ENCODE data around the gene MBNL3. TPM values are rescaled to one million over a fixed set of nuclear protein-coding genes. Genes with fewer than 3 reads are reported as not detected.

Gene MBNL3, protein sequence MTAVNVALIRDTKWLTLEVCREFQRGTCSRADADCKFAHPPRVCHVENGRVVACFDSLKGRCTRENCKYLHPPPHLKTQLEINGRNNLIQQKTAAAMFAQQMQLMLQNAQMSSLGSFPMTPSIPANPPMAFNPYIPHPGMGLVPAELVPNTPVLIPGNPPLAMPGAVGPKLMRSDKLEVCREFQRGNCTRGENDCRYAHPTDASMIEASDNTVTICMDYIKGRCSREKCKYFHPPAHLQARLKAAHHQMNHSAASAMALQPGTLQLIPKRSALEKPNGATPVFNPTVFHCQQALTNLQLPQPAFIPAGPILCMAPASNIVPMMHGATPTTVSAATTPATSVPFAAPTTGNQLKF
- 3.0 and 4.7 TPM in 2 replicates for total RNA-seq (2014; rRNA removed; shearing (Covaris generic))

DNA sequence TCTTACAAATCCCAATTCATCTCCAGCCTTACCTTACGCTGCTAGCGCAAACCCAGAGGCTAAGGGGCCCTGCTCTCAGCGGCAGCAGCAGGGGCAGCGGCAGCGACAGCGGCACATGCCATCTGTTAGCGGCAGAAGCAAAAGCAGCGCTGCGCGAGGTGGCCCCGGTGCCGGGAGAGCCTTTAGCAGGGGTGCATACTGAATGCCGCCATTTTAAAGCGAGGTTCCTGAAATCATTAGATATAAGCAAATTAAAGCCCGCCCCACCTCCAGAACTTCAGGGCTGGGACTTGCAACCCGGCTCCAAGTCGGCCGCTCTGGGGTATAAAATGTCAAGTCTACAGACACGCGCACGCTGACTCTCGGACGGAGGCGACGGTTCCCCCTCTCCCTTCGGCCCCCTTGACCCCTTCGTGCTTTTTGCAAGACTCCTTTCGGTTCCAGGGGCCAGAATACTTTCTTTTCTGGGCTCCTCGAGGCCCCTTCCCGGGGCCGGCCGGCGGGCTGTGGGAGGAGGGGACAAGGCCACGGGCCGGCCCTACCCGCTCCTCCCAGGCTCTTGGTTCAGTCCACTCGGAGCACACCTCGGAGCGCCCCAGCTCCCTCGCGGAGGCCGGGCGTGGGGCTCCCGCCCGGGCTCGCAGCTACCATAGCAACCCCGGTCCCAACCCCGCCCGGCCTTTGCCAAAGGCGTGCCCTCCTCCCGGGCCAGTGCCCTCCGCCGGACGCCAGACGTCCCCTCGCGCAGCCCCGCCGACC, at the start of gene MBNL3:
MBNL3 (minus strand) TSS at position 220 of the 759 bp plus-strand sequence. CDS start 49,427 bp downstream, outside the sequence.
- peak; percentile 66 for DNase-seq (ENCODE audit: low read depth)

DNA sequence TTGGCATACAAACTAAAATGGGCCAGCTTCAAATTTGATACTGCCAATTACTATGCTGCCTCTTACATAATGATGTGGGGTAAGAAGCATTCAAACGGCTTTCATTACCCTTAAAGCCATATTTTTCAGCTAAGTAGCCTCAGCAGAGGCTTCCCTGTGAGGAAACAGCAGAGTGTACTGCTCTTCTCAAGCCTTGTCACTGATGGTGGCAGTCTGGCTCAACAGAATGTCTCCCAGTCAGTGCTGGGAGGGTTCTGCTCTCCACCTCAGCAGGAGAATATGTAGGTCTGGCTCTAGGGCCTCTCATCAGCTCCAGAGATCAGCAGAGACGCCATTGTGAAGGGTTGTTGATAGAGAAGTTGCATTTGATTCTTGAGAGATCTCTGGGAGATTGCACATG, 44.6 kb upstream of the MBNL3 start:
- DNase-seq (ENCODE audit: low read depth), result no peak

DNA sequence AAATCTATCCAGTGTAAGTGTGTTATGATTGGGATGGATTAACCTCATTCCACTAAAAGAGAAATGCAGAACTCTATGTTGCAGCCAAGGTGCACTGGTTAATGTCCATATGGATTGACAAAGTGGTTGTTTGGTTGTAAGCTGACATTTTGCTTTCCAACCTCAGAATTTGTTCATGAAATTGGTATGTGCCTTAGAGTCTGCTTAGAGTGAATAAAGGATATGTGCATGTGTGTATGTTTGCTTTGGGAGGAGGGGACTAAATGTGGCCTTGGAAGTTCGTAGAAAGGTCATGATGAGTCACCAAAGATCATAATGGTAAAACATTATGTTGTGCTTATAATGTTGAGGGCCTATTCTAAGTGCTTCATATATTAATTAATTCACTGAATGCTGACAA, 44.1 kb upstream of the MBNL3 start:
- peak; percentile 13 for DNase-seq (ENCODE audit: low read depth)

DNA sequence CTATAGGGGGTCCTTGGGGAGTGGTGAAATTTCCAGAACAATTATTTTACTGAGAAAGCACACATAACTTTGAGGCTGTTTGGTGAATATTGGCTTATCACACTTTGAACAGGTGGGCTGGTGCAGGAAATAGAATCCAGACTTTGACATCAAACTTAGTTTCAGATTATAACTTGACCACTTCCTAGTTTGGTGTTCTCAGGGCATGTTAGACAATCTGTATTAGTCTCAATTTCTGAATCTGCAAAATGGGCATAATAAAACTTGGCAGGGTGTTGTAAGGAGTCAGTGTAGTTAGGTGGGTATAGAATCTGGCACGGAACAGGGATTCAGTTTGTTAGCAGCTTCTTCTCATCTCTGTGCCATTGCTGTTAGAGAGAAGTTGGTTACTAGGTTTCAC, 43.3 kb upstream of the MBNL3 start:
- DNase-seq (ENCODE audit: low read depth), result no peak

DNA sequence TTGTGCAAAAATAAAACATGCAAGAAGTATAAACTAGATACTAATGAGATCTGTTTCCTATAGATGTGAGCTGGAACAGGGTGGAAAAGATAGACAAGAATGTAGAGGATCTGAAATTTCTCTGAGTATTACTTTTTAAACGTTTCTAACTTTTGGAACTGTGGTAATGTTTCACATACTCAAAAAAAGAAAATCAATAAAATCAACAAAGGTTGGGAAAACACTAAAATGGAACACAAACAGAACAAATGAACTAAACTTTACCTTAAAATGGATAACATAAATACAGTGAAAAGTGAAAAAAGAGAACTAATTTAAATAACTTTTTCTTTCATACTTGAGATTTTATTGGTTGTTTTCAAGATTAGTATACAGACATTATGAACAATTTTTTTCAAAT, 32.0 kb upstream of the MBNL3 start:
- DNase-seq (ENCODE audit: low read depth), result no peak

DNA sequence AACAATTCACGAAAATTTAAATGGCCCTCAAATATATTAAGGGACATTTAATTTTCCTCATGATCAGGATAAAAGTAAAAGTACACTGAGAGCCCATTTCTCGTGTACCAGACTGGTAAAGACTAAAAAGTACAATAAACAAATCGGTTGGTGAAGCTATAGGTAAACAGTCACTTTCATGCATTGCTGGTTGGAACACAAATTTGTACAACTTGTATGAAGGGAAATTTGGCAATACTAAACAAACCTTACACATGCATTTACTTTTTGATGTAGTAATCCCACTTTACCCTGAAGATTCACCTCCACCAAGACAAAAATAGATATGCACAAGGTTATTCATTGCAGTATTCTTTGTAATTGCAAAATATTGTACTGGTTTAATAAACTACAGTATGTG, 31.4 kb upstream of the MBNL3 start:
- DNase-seq (ENCODE audit: low read depth), result no peak

DNA sequence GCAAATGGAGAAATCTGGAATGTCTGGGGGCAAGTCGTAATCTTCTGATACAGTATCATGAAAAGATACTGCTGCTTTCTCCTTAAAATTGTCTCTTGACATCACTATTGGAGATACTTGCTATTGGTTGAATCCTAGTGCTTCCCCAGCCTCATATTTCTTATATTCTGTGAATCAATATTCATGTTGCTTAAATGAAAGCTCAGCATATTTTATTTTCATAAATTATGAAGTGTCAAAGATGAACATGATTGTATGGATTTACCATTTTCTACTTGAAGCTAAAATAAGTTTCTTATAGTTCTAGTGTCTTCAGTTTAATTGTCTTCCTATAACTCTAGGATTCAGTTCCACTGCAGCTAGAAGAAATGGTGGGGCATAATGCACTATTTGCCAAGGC, 29.6 kb upstream of the MBNL3 start:
- DNase-seq (ENCODE audit: low read depth), result no peak

DNA sequence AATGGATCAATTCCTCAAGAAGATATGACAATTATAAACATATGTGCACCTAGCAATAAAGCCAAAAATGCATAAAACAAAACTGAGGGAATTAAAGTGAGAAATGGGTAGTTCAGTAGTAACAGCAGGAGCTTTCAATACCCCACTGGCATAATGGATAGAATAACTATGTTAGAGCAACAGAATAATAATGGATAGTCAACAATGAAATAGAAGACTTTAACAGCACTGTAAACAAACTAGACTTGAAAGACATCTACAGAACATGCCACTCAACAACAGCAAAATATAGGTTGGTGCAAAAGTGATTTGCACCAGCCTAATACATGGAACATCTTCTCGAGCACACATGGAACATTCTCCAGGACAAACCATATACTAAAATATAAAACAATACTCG, 20.0 kb upstream of the MBNL3 start:
- DNase-seq (ENCODE audit: low read depth), result no peak

DNA sequence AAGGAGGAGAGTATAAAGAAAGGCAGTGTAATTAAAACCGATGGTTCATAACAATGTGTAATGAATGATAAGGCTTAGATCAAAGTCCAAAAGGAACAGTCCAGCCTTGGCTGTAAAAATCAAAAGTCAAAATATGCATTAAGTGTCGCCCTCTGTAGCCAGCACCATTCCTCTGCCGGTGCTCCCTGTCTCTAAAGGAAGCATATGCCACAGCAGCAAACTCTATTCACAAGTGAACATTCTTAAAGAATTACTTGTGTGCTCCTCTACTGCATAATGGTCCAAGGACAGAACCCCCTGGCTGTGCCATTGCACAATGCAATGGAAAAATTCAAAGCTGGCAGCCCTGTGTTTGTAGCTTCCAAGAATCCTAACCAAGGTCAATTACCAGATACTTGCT, 16.3 kb upstream of the MBNL3 start:
- no peak for DNase-seq (ENCODE audit: low read depth)

DNA sequence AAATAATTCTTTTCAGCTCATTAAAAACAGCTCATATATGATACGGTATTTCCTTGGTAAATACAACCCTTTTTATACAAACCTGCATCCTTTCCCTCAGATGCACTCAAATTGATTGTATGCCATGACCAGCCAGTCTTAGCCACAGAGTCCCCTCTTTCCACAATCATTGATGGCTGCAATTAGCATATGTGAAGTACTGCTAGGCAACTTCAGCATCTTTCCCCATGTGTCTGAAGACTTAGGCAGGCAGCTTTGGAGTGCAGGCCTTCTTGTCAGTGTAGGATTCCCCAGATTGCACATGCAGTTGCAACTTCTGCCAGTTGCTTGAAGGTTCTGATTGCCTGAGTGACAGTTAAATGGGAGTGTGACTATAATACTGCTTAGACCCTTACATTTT, 15.6 kb upstream of the MBNL3 start:
- DNase-seq (ENCODE audit: low read depth), result no peak

DNA sequence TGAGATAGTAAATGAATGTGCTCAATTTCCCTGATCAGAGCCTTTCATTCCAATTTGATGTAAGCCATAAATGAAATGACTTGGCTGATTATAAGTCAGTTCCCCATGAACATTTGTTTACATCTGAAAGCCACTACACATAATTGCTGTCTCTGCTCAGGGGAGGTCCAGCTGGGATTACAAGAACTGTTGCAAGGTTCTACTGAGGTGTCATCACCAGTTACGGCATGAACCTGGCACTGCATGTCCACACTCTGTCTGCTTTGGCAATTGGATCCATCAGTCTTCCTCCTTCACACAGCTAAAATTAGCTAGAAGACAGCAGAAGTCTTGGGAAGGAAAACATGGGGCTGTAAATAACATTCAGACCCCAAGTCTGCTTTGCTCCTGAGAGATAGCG, 12.8 kb upstream of the MBNL3 start:
- no peak for DNase-seq (ENCODE audit: low read depth)

DNA sequence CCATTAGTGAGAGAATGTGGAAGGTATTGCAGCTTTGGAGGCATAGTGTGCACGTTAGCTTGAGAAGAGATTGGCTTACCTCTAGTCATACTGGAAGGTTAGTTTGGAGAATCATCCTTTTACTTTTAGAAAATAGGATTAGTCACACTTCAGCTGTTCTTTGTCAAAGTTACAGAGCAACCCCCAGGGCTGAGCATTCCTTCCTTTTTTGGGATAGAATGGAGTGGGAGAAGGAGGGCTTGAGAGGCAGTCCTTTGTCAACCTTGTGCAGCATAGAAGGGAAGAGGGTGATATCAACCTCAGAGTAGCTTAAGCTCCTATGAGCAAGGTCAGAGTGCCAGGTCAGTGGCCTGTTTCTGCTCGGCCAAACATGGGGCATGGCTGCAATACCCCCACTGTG, 8.6 kb upstream of the MBNL3 start:
- DNase-seq (ENCODE audit: low read depth), result no peak

DNA sequence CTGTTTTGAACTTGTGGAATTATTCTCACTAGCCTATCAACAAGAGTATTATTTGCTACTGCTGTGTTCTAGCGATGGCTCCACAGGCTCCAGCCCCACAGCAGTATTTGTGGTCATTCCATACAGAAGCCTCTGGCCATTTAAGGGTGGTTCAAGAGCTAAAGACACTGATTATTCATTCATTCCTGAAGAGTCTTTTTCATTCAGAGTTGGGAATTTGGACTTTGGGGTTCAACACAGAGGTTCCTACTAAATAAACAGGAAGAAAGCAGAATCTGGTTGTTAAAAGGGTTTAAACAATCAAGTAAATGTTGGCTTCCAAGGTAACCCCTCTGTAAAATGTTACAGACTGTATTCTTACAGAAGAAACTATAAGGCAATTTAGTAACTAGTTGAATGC, 4.3 kb upstream of the MBNL3 start:
- no peak for DNase-seq (ENCODE audit: low read depth)

DNA sequence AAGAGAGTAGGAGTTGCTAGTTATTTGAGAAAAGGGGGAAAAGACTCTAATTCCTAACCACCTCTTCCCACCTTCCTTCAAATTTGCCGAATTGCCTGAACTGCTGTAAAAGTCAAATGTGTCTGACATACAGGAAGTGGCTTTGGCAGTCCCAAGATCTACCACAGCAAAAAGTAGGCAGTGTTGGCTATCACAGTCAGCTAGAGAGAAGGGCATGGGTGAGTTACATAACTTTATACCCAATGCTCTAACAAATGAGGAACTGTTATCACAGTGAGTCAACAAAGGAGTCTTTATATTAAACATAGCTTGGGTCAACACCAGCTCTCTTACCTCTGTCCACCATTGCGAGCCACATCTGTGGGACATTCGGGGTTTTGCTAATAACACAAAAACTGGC, 2.4 kb upstream of the MBNL3 start:
- peak; percentile 72 for DNase-seq (ENCODE audit: low read depth)

DNA sequence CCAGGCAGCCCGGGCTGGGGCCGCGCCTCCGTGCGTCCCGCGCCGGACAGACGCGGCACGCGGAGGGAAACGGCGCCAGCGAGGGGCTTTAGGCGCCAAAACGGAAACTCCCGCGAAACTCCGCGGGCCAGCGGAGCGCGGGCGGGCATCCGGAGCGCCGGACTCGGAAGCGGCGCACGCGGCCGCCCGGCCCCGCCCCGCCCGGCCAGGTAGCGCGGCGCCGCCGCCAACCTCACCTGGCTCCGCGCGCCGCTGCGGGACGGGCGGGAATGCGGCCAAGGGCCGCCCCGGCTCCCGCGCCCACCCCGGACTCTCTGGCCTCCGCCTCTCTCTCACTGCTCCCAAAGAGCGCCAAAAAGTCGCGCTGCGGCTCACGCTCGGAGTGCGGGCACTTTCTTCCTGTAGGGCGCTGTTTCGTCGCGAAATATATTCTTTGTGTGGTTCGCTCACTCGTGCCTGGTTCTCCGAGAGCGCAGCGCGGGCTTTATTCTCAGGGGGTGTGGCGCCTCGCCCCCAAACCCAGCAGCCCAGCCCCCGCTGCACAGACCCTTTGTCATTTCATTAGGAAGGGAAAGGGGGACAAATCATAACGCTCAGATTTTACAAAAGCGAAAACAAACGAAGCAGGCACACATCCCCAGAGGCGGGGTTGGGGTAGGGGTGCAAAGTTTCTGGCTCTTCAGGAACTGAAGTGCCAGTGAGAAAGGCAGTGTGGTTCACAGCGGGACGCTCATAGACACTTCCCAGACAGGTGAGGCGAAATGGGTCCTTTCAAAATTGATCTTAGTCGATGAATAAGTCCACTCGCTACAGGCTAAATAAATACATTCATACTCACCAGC, 961 bp upstream of the MBNL3 start:
- DNase-seq (ENCODE audit: low read depth), result peak; percentile 56

DNA sequence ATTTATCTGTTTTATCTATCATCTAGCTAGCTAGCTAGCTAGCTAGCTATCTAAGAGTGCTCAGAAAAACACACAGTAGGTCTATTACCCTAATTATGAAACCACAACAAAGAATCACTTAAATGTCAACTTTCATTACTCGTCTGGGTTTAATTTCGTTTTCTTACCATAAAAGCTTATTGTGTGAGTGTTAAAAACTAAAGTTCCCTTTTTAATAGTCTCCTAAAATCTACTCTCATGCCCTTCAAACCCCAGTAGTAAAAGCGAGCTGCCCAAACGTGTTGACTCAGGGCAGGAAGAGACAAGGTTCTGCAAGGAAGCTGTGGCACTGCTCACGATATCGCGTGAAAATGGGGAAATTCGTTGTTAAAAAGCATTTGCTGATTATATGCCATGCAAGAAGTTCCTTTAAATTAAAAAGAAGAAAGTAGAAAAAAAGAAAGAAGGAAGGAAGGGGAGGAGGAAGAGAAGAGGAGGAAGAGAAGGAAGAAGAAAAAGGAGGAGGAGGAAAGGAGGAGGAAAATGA, 595 bp downstream of the MBNL3 start:
- DNase-seq (ENCODE audit: low read depth), result peak; percentile 58

DNA sequence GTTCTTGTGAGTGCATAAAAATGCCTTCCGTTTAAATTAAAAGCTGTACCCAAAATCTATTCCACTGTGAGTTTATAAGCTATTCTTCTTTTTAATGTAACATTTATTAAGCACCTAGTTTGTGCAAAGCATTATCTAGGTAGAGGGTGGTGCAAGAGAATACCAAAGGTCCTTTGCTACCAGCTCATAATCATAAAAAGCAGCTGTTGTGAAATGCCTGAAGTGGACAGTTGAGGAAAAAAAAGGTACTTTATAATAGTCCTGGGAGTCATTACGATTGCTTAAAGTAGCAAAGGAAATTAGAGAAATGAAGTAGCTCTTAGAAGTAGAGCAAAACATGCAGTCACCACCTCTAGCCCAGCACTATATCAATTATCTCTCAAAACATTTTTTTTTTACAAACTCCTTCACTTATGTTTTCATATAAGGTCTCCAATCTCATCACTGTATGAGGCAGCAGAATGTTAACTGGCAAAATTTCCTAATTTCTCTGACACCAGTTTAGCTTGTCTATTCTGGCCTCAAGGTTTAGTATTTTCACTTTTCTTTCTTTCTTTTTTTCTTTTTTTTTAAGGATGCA, 2.1 kb downstream of the MBNL3 start:
- DNase-seq (ENCODE audit: low read depth), result no peak

DNA sequence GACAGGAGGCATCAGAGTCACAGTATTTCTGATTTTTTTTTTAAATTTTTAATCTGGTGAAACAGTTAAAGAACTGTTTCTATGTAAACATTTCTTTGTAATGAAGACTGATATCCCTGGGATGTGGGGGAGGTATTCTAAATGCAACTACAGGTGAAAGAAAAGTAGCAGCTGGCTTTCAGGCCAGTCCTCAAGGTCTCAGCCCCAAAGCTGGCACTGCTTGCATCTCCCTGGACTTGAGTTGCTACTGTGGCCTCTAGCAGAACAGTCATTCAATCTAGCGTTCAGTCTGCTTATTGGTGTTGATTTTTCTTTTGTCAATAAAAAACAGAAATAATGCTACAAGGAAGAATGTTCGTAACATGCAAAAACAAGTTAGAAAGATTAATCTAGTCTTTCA, 4.9 kb downstream of the MBNL3 start:
- DNase-seq (ENCODE audit: low read depth), result no peak

DNA sequence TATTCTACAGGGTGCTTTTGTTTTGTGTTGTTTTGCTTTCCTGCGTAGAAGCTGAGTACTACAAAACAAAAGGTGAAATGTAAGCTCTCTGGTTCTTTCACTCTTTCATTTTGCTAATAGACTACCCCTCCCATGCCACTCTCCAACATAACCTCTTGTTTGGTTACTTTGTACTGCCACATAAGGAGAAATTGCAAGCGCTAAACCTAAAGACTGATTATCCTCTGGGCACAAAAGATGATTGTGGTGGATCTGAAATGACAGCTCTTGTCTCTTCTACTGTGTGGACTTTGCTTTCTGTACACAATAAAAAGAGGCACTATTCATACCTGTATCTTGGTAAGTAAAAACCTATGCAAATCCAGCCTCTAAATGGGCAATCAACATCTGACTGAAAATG, 5.3 kb downstream of the MBNL3 start:
- DNase-seq (ENCODE audit: low read depth), result no peak

DNA sequence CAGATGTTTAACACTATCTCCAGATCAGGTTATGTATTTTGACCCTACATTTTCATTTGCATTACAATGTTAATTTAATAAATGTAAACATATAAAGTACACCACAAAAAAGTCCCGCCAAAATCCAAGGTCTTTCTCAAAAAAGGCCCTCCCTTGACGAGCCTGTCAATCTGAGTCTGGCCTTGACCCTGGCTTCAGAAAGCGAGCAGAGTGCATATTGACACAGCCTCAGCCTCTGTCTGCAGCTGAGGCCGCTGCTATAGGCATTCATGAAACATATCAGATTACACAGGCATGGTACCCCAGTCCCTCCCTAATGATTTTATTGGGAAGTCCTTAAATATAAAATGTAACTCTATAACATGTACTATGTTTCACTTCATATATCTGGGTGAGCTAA, 6.2 kb downstream of the MBNL3 start:
- no peak for DNase-seq (ENCODE audit: low read depth)

DNA sequence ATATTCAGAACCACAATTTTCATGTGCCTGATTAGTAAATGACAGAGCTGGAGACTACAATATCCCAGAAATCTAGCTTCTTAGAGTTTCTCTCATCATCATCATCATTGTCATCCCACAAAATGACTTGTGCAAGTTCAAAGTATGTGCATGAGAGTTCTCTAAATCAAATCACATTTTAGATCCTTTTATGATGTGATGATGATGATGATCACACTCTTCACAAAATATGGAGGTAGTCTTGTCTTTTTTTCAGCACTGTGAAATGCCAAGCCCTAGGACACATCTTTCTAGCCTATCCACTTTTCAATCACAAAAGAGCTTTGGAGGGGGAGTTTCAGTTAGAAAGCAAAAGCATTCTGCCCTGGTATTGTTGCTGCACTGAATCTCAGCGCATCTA, 7.4 kb downstream of the MBNL3 start:
- no peak for DNase-seq (ENCODE audit: low read depth)

Measured in M059J (cell line).